Activated CD8-positive, alpha-beta T cell treated with anti-CD3 and anti-CD28 coated beads, Interleukin-2, amount 10 ng/mL, durations not matched to agents 7 days and 5 days (primary cell): ENCODE measurements around the gene F12. TPM values are rescaled to one million over a fixed set of nuclear protein-coding genes. Genes with fewer than 3 reads are reported as not detected.
A peak's percentile ranks its signal among the peaks of the same experiment; 100 is the strongest.
"Not testable (repeated sequence)": the region's sequence is repeated elsewhere in the genome, so short reads cannot be mapped to it uniquely, and the experiment has no call there.

Experiments
- ATAC-seq: fragments of 150-1000 bp; cut with Tn5 transposase; one replicate; pipeline ENCODE4 v1.10.0; 2021; ENCODE audit warnings: moderate library complexity
- CTCF ChIA-PET: fragments of 350-600 bp; sonication (Branson Sonifier 250); formaldehyde crosslinking; loops from one replicate; lab custom pipeline; 2021; ENCODE audit warnings: antibody characterized with exemption; lab: Charles Lee
- POLR2A ChIA-PET: fragments of 350-600 bp; sonication (Branson Sonifier 250); formaldehyde crosslinking; loops from one replicate; lab custom pipeline; 2021; ENCODE audit warnings: antibody characterized with exemption; lab: Charles Lee
- DNase-seq: peaks from one replicate; pipeline ENCODE4 v3.0.0-alpha.2; 2020
- H3K27ac Mint-ChIP-seq: one replicate; pipeline ENCODE4 v1.8.0; 2021; ENCODE audit warnings: mild to moderate bottlenecking, mixed read lengths
- H3K27me3 Mint-ChIP-seq: one replicate; pipeline ENCODE4 v1.8.0; 2021; ENCODE audit warnings: low read depth, mixed read lengths
- H3K36me3 Mint-ChIP-seq: one replicate; pipeline ENCODE4 v1.8.0; 2021; ENCODE audit warnings: low read depth, mixed read lengths
- H3K4me1 Mint-ChIP-seq: one replicate; pipeline ENCODE4 v1.8.0; 2021; ENCODE audit warnings: low read depth, mixed read lengths
- H3K4me3 Mint-ChIP-seq: one replicate; pipeline ENCODE4 v1.8.0; 2021; ENCODE audit warnings: mild to moderate bottlenecking, mixed read lengths
- H3K9me3 Mint-ChIP-seq: one replicate; pipeline ENCODE4 v1.8.0; 2022; ENCODE audit warnings: mixed read lengths; ENCODE audit not compliant: insufficient read depth
- total RNA-seq, 2 experiments: library from RNA; stranded (reverse); gene quantifications; one replicate each; pipeline ENCODE4 v1.2.3, GENCODE V29; 2021

The F12 gene
- total RNA-seq, 2 experiments from 2014 or later, result 3.2 to 3.5 TPM

DNA sequence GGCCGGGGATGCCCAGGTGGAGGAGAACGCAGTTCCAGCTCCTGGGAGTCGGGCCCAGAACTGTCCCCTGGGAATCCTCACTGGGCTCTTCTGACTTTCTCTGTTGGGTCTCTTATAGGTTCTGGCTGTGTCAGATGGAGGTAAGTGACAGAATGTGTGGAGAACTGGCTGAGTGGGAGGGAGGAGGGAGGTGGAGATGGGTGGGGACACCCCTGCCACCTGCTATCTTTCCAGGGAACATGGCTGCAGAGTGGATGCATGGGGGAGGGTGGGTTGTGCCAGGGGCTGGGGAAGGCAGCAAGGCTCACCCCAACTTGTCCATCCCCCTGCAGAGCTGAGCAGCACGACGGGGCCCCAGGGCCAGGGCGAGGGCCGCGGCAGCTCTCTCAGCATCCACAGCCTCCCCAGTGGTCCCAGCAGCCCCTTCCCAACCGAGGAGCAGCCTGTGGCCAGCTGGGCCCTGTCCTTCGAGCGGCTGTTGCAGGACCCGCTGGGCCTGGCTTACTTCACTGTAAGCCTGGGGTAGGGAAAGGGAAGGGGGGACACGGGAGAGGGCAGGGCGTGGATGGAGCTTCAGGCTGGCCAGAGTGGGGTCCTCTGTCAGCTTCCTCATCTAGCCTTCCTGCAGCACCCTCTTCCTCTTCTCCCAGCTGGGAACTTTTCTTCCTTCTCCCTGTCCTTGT lies 43.4 kb downstream of the F12 start:
- H3K4me3 Mint-ChIP-seq, result no peak overlapping the region
- ChIA-PET POLR2A (interaction anchor here (0.9 kb wide), 1 partner anchor 9 kb away, joined by 3 read pairs; no protein-coding TSS in a partner anchor), CTCF (interaction anchor here (4.0 kb wide), 1 partner anchor 24 kb away, joined by 23 read pairs; no protein-coding TSS in a partner anchor)
- H3K9me3 Mint-ChIP-seq, result no peaks in the 10 kb centered on the region
- peaks cover 59% of the 10 kb centered on the region for H3K36me3 Mint-ChIP-seq
- H3K4me1 Mint-ChIP-seq, result peaks cover 73% of the 10 kb centered on the region
- DNase-seq (no peak), ATAC-seq (no peak)
- H3K27ac Mint-ChIP-seq, result no peak overlapping the region
- H3K27me3 Mint-ChIP-seq, result no peaks in the 10 kb centered on the region

DNA sequence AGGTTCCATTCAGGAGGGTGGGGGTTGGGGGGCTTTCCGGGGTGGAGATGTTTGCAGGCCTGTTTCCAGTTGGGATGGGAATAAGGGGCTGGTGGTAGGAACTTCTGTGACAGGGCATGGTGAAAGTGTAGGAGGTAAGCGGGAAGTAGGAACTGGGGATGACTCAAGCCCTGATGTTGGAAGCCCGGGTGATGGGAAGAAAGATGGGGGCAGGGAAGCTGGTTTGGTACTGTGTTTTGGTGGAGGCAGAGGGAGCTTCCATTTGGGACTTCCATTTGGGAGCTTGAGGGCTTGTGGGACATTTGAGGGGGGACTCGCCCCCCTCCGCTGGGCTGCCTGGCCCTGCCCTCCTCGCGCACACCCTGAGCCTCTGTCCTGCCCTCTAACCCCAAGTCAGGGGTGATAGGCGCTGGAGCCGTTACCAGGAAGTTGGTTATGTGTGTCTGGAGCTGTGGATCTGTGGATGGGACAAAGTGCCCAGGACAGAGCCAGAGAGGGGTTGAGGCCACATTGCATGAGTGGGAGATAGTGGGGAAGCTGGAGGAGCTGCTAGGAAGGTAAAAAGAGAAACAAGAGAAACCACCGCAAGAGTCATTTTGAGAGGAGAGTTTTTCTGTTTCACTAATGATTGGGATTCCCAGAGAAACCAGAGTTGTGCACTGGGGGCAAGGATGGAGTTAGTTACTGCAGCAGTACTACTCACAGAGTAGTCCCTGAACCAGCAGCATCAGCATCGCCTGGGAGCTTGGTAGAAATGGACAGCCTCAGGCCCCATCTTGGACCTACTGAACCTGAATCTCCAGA lies 45.0 kb downstream of the F12 start:
- ATAC-seq, result no peak
- CTCF ChIA-PET, result interaction anchor here (0.9 to 4.0 kb wide), 5 partner anchors 19 to 91 kb away, joined by 3 to 23 read pairs (median 4); no protein-coding TSS in a partner anchor
- Mint-ChIP-seq H3K27me3 (no peaks in the 10 kb centered on the region), H3K4me3 (no peak overlapping the region), H3K36me3 (peaks cover 56% of the 10 kb centered on the region), H3K27ac (peak overlapping the region; percentile 54), H3K9me3 (no peaks in the 10 kb centered on the region), H3K4me1 (peaks cover 75% of the 10 kb centered on the region)
- POLR2A ChIA-PET, result interaction anchor here (0.7 to 1.6 kb wide), 5 partner anchors 11 to 822 kb away, joined by 3 to 4 read pairs (median 3); no protein-coding TSS in a partner anchor
- no peak for DNase-seq

GRCh38 chr5:177363565-177363964 lies 45.8 kb downstream of the F12 start:
- no peak overlapping the region for H3K27ac Mint-ChIP-seq

DNA sequence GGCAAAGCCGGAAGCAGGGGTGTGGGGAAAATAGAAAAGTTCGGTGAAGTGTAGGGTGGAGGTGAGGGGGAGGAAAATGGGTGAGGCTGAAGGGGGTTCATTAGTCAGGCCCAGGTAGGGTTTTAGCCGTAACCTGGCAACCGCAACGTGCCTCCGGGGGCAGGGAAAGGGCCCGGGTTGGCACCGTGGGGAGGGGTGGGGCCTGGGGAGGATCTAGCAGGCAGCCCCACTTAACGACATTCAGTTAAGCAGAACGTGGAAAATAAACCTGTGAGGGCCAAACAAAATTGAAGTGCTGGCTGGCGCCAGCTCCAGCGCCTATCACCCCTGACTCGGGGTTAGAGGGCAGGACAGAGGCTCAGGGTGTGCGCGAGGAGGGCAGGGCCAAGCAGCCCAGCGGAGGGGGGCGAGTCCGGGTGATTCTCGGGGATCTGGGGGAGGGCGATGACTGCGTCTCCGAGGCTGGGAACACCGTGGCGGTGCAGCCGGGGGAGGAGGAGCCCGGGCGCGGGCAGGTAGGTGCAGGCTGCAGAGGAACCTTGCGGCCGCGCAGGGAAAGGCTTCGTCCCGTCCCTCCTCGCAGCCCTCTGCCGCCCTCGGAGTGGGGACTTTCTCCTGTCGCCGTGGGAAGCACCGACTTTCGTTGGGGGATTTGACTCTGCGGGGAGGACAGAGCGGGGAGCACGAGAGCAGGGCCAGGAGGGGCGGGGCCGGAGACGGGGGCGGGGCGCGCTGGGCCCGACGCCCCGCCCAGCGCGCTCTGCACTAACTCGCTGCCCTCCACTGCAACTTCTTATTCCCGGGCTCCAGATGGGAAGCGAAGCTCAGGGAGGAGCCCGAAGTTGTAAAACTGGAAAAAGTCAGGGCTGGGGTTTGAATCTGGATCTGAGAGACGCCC lies 46.5 kb downstream of the F12 start:
- Mint-ChIP-seq H3K36me3 (peaks cover 51% of the 10 kb centered on the region), H3K4me3 (peak overlapping the region; percentile 79), H3K9me3 (no peaks in the 10 kb centered on the region), H3K27me3 (no peaks in the 10 kb centered on the region), H3K4me1 (peaks cover 70% of the 10 kb centered on the region), H3K27ac (peak overlapping the region; percentile 41)
- ChIA-PET CTCF (interaction anchor here (0.6 to 7.0 kb wide), 10 partner anchors 9 to 139 kb away, joined by 3 to 70 read pairs (median 5); partner anchors contain the start of gene LMAN2), POLR2A (interaction anchor here (1.3 to 3.4 kb wide), 4 partner anchors 10 to 92 kb away, joined by 3 to 22 read pairs (median 4); partner anchors contain the start of gene LMAN2)
- DNase-seq (peak; percentile 66), ATAC-seq (peak; percentile 62)

More at GRCh38 chr5:177363565-177363964, 45.8 kb downstream of the F12 start:
- H3K27me3 Mint-ChIP-seq, result no peaks in the 10 kb centered on the region
- H3K4me1 Mint-ChIP-seq, result peaks cover 75% of the 10 kb centered on the region
- no peaks in the 10 kb centered on the region for H3K9me3 Mint-ChIP-seq
- H3K36me3 Mint-ChIP-seq, result peaks cover 56% of the 10 kb centered on the region
- ATAC-seq (no peak), DNase-seq (no peak)
- ChIA-PET POLR2A (interaction anchor here (1.0 to 1.6 kb wide), 3 partner anchors 11 to 54 kb away, joined by 3 to 4 read pairs (median 3); no protein-coding TSS in a partner anchor), CTCF (interaction anchor here (0.9 to 4.0 kb wide), 5 partner anchors 19 to 92 kb away, joined by 3 to 23 read pairs (median 4); no protein-coding TSS in a partner anchor)
- peak overlapping the region; percentile 79 for H3K4me3 Mint-ChIP-seq

- H3K27ac Mint-ChIP-seq, result peak overlapping the region; percentile 41
- ChIA-PET POLR2A (interaction anchor here (1.3 to 3.4 kb wide), 3 partner anchors 11 to 93 kb away, joined by 3 to 22 read pairs (median 6); partner anchors contain the start of gene LMAN2), CTCF (interaction anchor here (0.6 to 7.0 kb wide), 9 partner anchors 9 to 139 kb away, joined by 3 to 70 read pairs (median 5); partner anchors contain the start of gene LMAN2)
- peak overlapping the region; percentile 79 for H3K4me3 Mint-ChIP-seq
- ATAC-seq (no peak), DNase-seq (no peak)
- H3K9me3 Mint-ChIP-seq, result no peaks in the 10 kb centered on the region
- peaks cover 75% of the 10 kb centered on the region for H3K4me1 Mint-ChIP-seq
- H3K36me3 Mint-ChIP-seq, result peaks cover 51% of the 10 kb centered on the region
- no peaks in the 10 kb centered on the region for H3K27me3 Mint-ChIP-seq
These were observed 47.1 kb downstream of the F12 start for GRCh38 chr5:177362292-177362609.

DNA sequence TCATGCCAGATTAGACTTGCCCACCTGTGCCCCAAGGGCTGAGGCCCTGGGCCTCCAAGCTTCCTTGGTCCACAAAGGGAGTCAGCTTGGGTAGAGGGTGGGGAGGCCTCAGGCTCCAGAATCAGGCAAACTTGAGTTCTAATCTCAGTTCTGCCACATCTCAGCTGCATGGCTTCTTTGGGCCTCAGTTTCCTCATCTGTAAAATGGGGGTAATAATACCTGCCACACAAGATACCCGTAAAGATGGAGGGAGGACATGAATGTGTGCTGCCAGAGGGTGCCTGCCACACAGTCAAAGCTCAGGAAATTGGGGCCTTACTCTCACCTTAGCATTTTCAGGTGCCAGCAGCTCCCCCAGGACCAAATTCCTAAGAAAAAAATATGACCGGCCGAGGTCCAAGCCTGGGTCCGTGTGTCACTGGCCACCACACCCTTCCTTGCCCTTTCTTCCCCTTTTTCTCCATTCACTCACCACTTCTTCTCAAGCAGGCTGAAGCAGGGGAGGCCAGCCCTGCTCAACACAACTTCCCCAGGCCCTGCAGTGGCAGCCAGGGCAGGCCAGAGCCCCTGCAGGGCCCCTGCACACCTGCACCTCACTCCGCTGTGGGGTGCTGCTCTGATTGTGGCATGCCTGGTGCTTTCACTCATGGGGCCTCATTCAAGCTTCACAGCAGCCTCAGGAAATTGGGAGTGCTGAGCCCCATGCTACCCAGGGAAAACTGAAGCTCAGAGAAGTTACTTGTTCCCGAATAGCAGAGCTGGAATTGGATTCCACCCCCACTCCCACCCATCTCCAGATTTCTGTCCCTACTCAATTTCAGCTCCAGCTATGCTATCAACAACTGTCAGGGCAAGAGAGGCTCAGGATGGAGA lies 47.7 kb downstream of the F12 start:
- H3K4me1 Mint-ChIP-seq, result peaks cover 81% of the 10 kb centered on the region
- H3K9me3 Mint-ChIP-seq, result no peaks in the 10 kb centered on the region
- ChIA-PET POLR2A (interaction anchor here (0.6 to 3.4 kb wide), 8 partner anchors 10 to 94 kb away, joined by 3 to 22 read pairs (median 4); partner anchors contain the start of gene LMAN2), CTCF (interaction anchor here (0.9 to 7.0 kb wide), 12 partner anchors 10 to 248 kb away, joined by 3 to 70 read pairs (median 4); partner anchors contain the start of gene LMAN2)
- H3K4me3 Mint-ChIP-seq, result peak overlapping the region; percentile 79
- H3K27ac Mint-ChIP-seq, result peak overlapping the region; percentile 41
- no peak for DNase-seq
- ATAC-seq, result no peak
- H3K27me3 Mint-ChIP-seq, result no peaks in the 10 kb centered on the region
- H3K36me3 Mint-ChIP-seq, result peaks cover 48% of the 10 kb centered on the region

- ATAC-seq, H3K27me3 Mint-ChIP-seq, H3K4me3 Mint-ChIP-seq, H3K9me3 Mint-ChIP-seq, H3K27ac Mint-ChIP-seq, DNase-seq: not testable (repeated sequence)
- POLR2A ChIA-PET, result interaction anchor here (0.8 to 3.4 kb wide), 4 partner anchors 10 to 89 kb away, joined by 3 to 22 read pairs (median 4); partner anchors contain the start of gene LMAN2
- H3K4me1 Mint-ChIP-seq, result peaks cover 87% of the 10 kb centered on the region
- CTCF ChIA-PET, result interaction anchor here (0.9 to 7.0 kb wide), 8 partner anchors 11 to 247 kb away, joined by 3 to 70 read pairs (median 5); no protein-coding TSS in a partner anchor
- H3K36me3 Mint-ChIP-seq, result peaks cover 44% of the 10 kb centered on the region
These were observed 48.6 kb downstream of the F12 start for GRCh38 chr5:177360740-177361139.

DNA sequence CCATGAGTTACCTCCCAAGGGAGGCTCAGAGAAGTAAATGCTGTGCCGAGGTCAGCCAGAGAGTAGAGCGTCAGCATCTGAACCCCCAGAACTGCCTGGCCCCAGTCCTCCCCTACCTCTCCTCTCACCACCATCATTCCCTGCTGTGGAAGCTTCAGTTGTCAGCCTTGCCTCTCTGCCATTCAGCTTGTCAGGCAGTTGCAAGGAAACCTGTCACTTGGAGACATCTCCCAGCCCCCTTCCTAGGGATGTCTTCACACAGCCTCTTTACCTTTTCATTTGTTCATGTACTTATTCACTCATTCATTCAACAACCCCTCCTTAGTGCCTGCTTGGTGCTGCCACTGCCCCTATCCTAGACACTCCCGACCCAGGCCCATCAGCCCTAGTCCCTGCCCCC lies 49.5 kb downstream of the F12 start:
- peak overlapping the region; percentile 90 for H3K4me3 Mint-ChIP-seq
- no peaks in the 10 kb centered on the region for H3K27me3 Mint-ChIP-seq
- POLR2A ChIA-PET, result interaction anchor here (3.4 kb wide), 1 partner anchor 9 kb away, joined by 22 read pairs; the partner anchor contains the start of gene LMAN2

GRCh38 chr5:177359451-177359851 lies 49.9 kb downstream of the F12 start:
- peak overlapping the region; percentile 90 for H3K4me3 Mint-ChIP-seq
- ATAC-seq (no peak), DNase-seq (no peak)
- peaks cover 88% of the 10 kb centered on the region for H3K4me1 Mint-ChIP-seq
- ChIA-PET CTCF (interaction anchor here (2.3 to 7.0 kb wide), 3 partner anchors 12 to 43 kb away, joined by 8 to 70 read pairs (median 27); no protein-coding TSS in a partner anchor), POLR2A (interaction anchor here (3.4 kb wide), 1 partner anchor 8 kb away, joined by 22 read pairs; the partner anchor contains the start of gene LMAN2)
- peak overlapping the region; percentile 85 for H3K27ac Mint-ChIP-seq
- H3K9me3 Mint-ChIP-seq, result peaks cover 4% of the 10 kb centered on the region
- H3K36me3 Mint-ChIP-seq, result peaks cover 45% of the 10 kb centered on the region
- no peaks in the 10 kb centered on the region for H3K27me3 Mint-ChIP-seq

More for the DNA sequence above, 49.5 kb downstream of the F12 start:
- peaks cover 4% of the 10 kb centered on the region for H3K9me3 Mint-ChIP-seq
- H3K27ac Mint-ChIP-seq, result peak overlapping the region; percentile 40
- H3K4me1 Mint-ChIP-seq, result peaks cover 88% of the 10 kb centered on the region
- H3K36me3 Mint-ChIP-seq, result peaks cover 47% of the 10 kb centered on the region
- DNase-seq, result no peak
- ATAC-seq, result no peak
- CTCF ChIA-PET, result interaction anchor here (1.2 to 7.0 kb wide), 3 partner anchors 12 to 44 kb away, joined by 3 to 70 read pairs (median 21); no protein-coding TSS in a partner anchor
